ENCODE data around the gene DLGAP1. TPM values are rescaled to one million over a fixed set of nuclear protein-coding genes. Genes with fewer than 3 reads are reported as not detected.

Gene DLGAP1
- total and polyA plus RNA-seq, 2 experiments from 2014 or later: 17.0 to 48.5 TPM

DNA sequence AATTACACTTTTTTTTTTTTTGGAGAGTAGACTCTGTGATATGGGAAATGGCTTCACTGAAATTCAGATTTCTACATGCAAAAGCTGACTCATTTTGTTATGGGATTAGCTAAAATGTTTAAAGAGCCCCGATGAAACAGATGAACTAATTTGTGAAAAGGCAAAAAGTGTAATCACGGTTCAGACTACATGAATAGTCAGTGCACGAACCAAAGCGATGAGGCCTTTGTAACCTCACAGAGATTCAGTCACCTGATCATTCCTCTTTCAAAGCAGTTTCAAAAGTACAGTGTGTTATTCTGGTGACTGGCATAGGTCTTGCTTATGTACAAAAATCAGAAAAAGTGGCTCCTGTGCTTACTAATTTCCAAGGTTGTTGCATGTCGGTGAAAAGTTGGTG lies 960.5 kb downstream of the DLGAP1 start:
- no peak for ATAC-seq
- no peak overlapping the region for H2AFZ ChIP-seq
- no peak overlapping the region for H3K4me3 Mint-ChIP-seq
- no peak for DNase-seq (ENCODE audit: low spot score)
- peaks cover 5% of the 10 kb centered on the region for H3K27me3 Mint-ChIP-seq (ENCODE audit: insufficient read depth, low read depth, poor library complexity)
- H3K9me2 ChIP-seq (ENCODE audit: insufficient read depth): no peaks in the 10 kb centered on the region
- no peaks in the 10 kb centered on the region for H3K36me3 Mint-ChIP-seq (ENCODE audit: low read depth)
- H3K4me1 ChIP-seq (ENCODE audit: insufficient read depth): peaks cover 22% of the 10 kb centered on the region
- H3F3A ChIP-seq (replicated peaks; ENCODE audit: low read depth): no peaks in the 10 kb centered on the region
- H3K4me3 ChIP-seq: no peak overlapping the region
- no peaks in the 10 kb centered on the region for H3K79me2 ChIP-seq (replicated peaks; ENCODE audit: insufficient read depth)
- H4K20me1 ChIP-seq (replicated peaks; ENCODE audit: insufficient read depth): no peaks in the 10 kb centered on the region
- TF ChIP-seq, protein P1, sequence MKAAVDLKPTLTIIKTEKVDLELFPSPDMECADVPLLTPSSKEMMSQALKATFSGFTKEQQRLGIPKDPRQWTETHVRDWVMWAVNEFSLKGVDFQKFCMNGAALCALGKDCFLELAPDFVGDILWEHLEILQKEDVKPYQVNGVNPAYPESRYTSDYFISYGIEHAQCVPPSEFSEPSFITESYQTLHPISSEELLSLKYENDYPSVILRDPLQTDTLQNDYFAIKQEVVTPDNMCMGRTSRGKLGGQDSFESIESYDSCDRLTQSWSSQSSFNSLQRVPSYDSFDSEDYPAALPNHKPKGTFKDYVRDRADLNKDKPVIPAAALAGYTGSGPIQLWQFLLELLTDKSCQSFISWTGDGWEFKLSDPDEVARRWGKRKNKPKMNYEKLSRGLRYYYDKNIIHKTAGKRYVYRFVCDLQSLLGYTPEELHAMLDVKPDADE (IDR thresholded peaks at IDR 0.05): no peak
- TF ChIP-seq, protein P2, sequence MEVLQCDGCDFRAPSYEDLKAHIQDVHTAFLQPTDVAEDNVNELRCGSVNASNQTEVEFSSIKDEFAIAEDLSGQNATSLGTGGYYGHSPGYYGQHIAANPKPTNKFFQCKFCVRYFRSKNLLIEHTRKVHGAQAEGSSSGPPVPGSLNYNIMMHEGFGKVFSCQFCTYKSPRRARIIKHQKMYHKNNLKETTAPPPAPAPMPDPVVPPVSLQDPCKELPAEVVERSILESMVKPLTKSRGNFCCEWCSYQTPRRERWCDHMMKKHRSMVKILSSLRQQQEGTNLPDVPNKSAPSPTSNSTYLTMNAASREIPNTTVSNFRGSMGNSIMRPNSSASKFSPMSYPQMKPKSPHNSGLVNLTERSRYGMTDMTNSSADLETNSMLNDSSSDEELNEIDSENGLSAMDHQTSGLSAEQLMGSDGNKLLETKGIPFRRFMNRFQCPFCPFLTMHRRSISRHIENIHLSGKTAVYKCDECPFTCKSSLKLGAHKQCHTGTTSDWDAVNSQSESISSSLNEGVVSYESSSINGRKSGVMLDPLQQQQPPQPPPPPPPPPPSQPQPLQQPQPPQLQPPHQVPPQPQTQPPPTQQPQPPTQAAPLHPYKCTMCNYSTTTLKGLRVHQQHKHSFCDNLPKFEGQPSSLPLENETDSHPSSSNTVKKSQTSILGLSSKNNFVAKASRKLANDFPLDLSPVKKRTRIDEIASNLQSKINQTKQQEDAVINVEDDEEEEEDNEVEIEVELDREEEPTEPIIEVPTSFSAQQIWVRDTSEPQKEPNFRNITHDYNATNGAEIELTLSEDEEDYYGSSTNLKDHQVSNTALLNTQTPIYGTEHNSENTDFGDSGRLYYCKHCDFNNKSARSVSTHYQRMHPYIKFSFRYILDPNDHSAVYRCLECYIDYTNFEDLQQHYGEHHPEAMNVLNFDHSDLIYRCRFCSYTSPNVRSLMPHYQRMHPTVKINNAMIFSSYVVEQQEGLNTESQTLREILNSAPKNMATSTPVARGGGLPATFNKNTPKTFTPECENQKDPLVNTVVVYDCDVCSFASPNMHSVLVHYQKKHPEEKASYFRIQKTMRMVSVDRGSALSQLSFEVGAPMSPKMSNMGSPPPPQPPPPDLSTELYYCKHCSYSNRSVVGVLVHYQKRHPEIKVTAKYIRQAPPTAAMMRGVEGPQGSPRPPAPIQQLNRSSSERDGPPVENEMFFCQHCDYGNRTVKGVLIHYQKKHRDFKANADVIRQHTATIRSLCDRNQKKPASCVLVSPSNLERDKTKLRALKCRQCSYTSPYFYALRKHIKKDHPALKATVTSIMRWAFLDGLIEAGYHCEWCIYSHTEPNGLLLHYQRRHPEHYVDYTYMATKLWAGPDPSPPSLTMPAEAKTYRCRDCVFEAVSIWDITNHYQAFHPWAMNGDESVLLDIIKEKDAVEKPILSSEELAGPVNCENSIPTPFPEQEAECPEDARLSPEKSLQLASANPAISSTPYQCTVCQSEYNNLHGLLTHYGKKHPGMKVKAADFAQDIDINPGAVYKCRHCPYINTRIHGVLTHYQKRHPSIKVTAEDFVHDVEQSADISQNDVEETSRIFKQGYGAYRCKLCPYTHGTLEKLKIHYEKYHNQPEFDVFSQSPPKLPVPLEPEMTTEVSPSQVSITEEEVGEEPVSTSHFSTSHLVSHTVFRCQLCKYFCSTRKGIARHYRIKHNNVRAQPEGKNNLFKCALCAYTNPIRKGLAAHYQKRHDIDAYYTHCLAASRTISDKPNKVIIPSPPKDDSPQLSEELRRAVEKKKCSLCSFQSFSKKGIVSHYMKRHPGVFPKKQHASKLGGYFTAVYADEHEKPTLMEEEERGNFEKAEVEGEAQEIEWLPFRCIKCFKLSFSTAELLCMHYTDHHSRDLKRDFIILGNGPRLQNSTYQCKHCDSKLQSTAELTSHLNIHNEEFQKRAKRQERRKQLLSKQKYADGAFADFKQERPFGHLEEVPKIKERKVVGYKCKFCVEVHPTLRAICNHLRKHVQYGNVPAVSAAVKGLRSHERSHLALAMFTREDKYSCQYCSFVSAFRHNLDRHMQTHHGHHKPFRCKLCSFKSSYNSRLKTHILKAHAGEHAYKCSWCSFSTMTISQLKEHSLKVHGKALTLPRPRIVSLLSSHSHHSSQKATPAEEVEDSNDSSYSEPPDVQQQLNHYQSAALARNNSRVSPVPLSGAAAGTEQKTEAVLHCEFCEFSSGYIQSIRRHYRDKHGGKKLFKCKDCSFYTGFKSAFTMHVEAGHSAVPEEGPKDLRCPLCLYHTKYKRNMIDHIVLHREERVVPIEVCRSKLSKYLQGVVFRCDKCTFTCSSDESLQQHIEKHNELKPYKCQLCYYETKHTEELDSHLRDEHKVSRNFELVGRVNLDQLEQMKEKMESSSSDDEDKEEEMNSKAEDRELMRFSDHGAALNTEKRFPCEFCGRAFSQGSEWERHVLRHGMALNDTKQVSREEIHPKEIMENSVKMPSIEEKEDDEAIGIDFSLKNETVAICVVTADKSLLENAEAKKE (CRISPR knock-in tag; IDR thresholded peaks at IDR 0.05): no peak
- TF ChIP-seq CREB1 (CRISPR knock-in tag; IDR thresholded peaks at IDR 0.05; ENCODE audit: low read depth) (no peak), STAT1 (IDR thresholded peaks at IDR 0.05; ENCODE audit: unreplicated experiment) (no peak), NANOG (IDR thresholded peaks at IDR 0.05; ENCODE audit: borderline replicate concordance) (no peak), ZNF331 (CRISPR knock-in tag; IDR thresholded peaks at IDR 0.05; ENCODE audit: low read depth) (no peak), JUNB (IDR thresholded peaks at IDR 0.05; ENCODE audit: unreplicated experiment) (no peak), POLR2AphosphoS5 (IDR thresholded peaks at IDR 0.05; ENCODE audit: low read depth) (no peak), ZNF114 (CRISPR knock-in tag; IDR thresholded peaks at IDR 0.05) (no peak), EZH2 (IDR thresholded peaks at IDR 0.05; ENCODE audit: low read depth, unreplicated experiment) (no peak)
- TF ChIP-seq, protein P3, sequence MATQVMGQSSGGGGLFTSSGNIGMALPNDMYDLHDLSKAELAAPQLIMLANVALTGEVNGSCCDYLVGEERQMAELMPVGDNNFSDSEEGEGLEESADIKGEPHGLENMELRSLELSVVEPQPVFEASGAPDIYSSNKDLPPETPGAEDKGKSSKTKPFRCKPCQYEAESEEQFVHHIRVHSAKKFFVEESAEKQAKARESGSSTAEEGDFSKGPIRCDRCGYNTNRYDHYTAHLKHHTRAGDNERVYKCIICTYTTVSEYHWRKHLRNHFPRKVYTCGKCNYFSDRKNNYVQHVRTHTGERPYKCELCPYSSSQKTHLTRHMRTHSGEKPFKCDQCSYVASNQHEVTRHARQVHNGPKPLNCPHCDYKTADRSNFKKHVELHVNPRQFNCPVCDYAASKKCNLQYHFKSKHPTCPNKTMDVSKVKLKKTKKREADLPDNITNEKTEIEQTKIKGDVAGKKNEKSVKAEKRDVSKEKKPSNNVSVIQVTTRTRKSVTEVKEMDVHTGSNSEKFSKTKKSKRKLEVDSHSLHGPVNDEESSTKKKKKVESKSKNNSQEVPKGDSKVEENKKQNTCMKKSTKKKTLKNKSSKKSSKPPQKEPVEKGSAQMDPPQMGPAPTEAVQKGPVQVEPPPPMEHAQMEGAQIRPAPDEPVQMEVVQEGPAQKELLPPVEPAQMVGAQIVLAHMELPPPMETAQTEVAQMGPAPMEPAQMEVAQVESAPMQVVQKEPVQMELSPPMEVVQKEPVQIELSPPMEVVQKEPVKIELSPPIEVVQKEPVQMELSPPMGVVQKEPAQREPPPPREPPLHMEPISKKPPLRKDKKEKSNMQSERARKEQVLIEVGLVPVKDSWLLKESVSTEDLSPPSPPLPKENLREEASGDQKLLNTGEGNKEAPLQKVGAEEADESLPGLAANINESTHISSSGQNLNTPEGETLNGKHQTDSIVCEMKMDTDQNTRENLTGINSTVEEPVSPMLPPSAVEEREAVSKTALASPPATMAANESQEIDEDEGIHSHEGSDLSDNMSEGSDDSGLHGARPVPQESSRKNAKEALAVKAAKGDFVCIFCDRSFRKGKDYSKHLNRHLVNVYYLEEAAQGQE (IDR thresholded peaks at IDR 0.05; ENCODE audit: unreplicated experiment): no peak
- H3K36me3 ChIP-seq (ENCODE audit: insufficient read depth): no peaks in the 10 kb centered on the region
- H3K27me3 ChIP-seq (ENCODE audit: insufficient read depth): peaks cover 11% of the 10 kb centered on the region; the same call in 1 of the 2 replicates
- H3K27ac Mint-ChIP-seq: no peak overlapping the region
- no peak overlapping the region for H3K27ac ChIP-seq (ENCODE audit: low read depth)
- H3K4me1 Mint-ChIP-seq: peaks cover 46% of the 10 kb centered on the region
- H3K9me3 Mint-ChIP-seq: no peaks in the 10 kb centered on the region
- H3K4me2 ChIP-seq: no peak overlapping the region

Measured in GM23338 (cell line).